Glutamatergic neuron (in vitro differentiated cells): Measurements from ENCODE around the gene MAP7. TPM values are rescaled to one million over a fixed set of nuclear protein-coding genes. Genes with fewer than 3 reads are reported as not detected.

Source experiments
- DNase-seq: peaks from one replicate; pipeline ENCODE4 v3.0.0; 2022
- H3K27ac Mint-ChIP-seq: one replicate; pipeline ENCODE4 v1.8.0; 2020; ENCODE audit warnings: mild to moderate bottlenecking, mixed read lengths, inconsistent platforms; ENCODE audit not compliant: unreplicated experiment
- H3K27me3 Mint-ChIP-seq: one replicate; pipeline ENCODE4 v1.8.0; 2020; ENCODE audit warnings: mild to moderate bottlenecking, moderate library complexity, mixed read lengths, inconsistent platforms; ENCODE audit not compliant: unreplicated experiment
- H3K36me3 Mint-ChIP-seq: one replicate; pipeline ENCODE4 v1.8.0; 2020; ENCODE audit warnings: mild to moderate bottlenecking, mixed read lengths, inconsistent platforms; ENCODE audit not compliant: unreplicated experiment
- H3K4me1 Mint-ChIP-seq: one replicate; pipeline ENCODE4 v1.8.0; 2020; ENCODE audit warnings: mild to moderate bottlenecking, low read depth, mixed read lengths, inconsistent platforms; ENCODE audit not compliant: unreplicated experiment
- H3K4me3 Mint-ChIP-seq: one replicate; pipeline ENCODE4 v1.8.0; 2020; ENCODE audit warnings: mild to moderate bottlenecking, mixed read lengths, inconsistent platforms; ENCODE audit not compliant: unreplicated experiment
- H3K9me3 Mint-ChIP-seq: one replicate; pipeline ENCODE4 v1.8.0; 2020; ENCODE audit warnings: mild to moderate bottlenecking, moderate library complexity, mixed read lengths, inconsistent platforms; ENCODE audit not compliant: unreplicated experiment
- CTCF ChIP-seq: fragments of 200-600 bp; sonication (generic); IDR thresholded peaks from one replicate; pipeline ENCODE4 v1.5.0; 2021; ENCODE audit not compliant: partially characterized antibody, unreplicated experiment
- total RNA-seq: library from RNA; stranded (reverse); fragmentation: NEBNext Ultra II Directional; extraction: Animal tissue kit (Norgen Biotek cat#: 25700); gene quantifications from one replicate; pipeline ENCODE4 v1.2.1, GENCODE V29; 2021; ENCODE audit not compliant: unreplicated experiment

The MAP7 gene
- total RNA-seq, 1 donor from 2014 or later, result 2.2 TPM

DNA sequence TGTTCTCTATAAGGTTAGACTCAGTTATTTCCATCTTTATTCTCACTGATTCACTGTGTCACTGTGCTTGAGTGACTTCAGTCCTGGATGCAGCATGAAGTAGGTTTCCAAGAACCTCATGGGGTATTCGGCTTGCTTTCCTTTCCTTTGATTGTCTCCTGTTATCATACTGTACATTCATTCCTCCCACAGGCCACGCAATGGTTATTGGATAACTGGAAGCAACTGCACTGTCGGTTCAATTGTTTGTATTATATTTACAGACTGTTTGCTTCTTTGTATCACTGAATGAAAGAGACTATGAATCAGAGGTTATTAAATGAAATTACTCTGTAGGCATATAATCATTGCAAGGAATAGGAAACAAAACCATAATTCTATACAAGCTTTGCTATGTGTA is 129.4 kb downstream of the MAP7 start:
- peaks cover 5% of the 10 kb centered on the region for H3K4me1 Mint-ChIP-seq
- H3K36me3 Mint-ChIP-seq, result no peaks in the 10 kb centered on the region
- DNase-seq, result no peak
- H3K4me3 Mint-ChIP-seq, result no peak overlapping the region
- no peaks in the 10 kb centered on the region for H3K27me3 Mint-ChIP-seq
- peaks cover 5% of the 10 kb centered on the region for H3K9me3 Mint-ChIP-seq
- H3K27ac Mint-ChIP-seq, result no peak overlapping the region
- TF ChIP-seq CTCF, result no peak

GRCh38 chr6:136415351-136416007 is 134.7 kb downstream of the MAP7 start:
- peaks cover 3% of the 10 kb centered on the region for H3K27me3 Mint-ChIP-seq
- H3K4me1 Mint-ChIP-seq, result no peaks in the 10 kb centered on the region
- H3K9me3 Mint-ChIP-seq, result peaks cover 1% of the 10 kb centered on the region
- no peak overlapping the region for H3K4me3 Mint-ChIP-seq
- DNase-seq, result no peak
- no peak overlapping the region for H3K27ac Mint-ChIP-seq
- H3K36me3 Mint-ChIP-seq, result no peaks in the 10 kb centered on the region
- TF ChIP-seq CTCF, result no peak

- Mint-ChIP-seq H3K27ac (no peak overlapping the region), H3K4me3 (no peak overlapping the region), H3K36me3 (no peaks in the 10 kb centered on the region), H3K9me3 (peaks cover 2% of the 10 kb centered on the region), H3K4me1 (no peaks in the 10 kb centered on the region), H3K27me3 (peaks cover 3% of the 10 kb centered on the region)
- no peak for TF ChIP-seq CTCF
- no peak for DNase-seq
Observed at GRCh38 chr6:136412410-136412809, 137.8 kb downstream of the MAP7 start.

- Mint-ChIP-seq H3K27me3 (peaks cover 3% of the 10 kb centered on the region), H3K36me3 (no peaks in the 10 kb centered on the region), H3K27ac (no peak overlapping the region), H3K9me3 (peaks cover 2% of the 10 kb centered on the region), H3K4me3 (no peak overlapping the region), H3K4me1 (no peaks in the 10 kb centered on the region)
- no peak for TF ChIP-seq CTCF
- DNase-seq, result no peak
Observed at GRCh38 chr6:136411453-136412354, 138.5 kb downstream of the MAP7 start.

DNA sequence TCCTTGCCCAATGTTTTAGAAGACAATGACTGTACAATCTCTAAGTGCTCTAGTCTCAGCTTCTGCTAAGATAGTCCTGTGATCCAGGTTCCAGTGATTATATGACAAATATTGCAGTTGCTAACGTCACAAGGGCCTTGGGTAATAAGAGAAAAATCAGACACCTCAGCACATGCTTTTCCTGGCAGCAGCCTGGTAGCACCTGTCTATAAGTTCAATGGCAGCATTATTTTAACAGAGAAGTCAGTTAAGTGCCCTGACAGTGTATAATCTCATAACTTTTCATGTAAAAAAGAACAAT is 139.2 kb downstream of the MAP7 start:
- Mint-ChIP-seq H3K36me3 (no peaks in the 10 kb centered on the region), H3K9me3 (peaks cover 2% of the 10 kb centered on the region), H3K27me3 (peaks cover 3% of the 10 kb centered on the region), H3K4me3 (no peak overlapping the region), H3K27ac (no peak overlapping the region), H3K4me1 (no peaks in the 10 kb centered on the region)
- TF ChIP-seq CTCF, result no peak
- no peak for DNase-seq
